ENCODE measurements around the gene TBL1X.
"Not testable (repeated sequence)": the region's sequence is repeated elsewhere in the genome, so short reads cannot be mapped to it uniquely, and the experiment has no call there.

TBL1X gene

DNA sequence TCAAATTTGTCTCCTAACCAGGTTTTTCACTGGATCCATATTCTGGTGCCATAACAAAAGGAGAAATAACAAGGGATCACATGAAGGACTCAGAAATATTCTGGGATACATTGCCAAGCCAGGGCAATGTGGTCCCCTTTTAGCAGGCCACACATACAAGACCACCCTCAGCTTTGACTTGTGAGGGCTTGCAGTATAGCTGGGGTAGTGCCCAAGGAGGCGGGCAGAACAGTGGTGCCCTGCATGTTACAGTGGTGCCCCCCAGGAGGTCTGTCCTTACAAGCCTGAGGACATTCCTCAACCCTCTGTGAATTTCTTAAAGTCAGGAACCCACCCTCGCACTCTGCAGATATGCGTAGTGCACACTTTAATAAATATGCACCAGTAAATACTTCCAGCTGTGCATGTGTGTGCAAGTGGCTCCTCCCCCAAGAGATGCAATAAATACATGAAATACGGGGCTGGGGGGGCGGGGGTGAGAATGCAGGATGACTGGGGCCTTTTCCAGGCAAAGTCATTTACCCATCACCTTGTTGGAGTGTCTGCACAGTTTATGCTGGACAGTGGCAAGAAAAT is 34.4 kb upstream of the TBL1X start:
- no peak overlapping the region for H3K4me3 ChIP-seq (ENCODE audit: low read depth, low read length)
- no peak for DNase-seq (ENCODE audit: low read depth, low spot score)
- TF ChIP-seq CTCF (IDR thresholded peaks at IDR 0.05; ENCODE audit: low read depth, low read length): no peak
- in situ Hi-C loops (cut with HindIII; ENCODE audit: low sequenced_read_pairs): no loop called here

- in situ Hi-C loops (cut with HindIII; ENCODE audit: low sequenced_read_pairs): no loop called here
- DNase-seq (ENCODE audit: low read depth, low spot score): no peak
- no peak overlapping the region for H3K4me3 ChIP-seq (ENCODE audit: low read depth, low read length)
- no peak for TF ChIP-seq CTCF (IDR thresholded peaks at IDR 0.05; ENCODE audit: low read depth, low read length)
These were observed 33.6 kb upstream of the TBL1X start for GRCh38 chrX:9431281-9431680.

GRCh38 chrX:9433596-9433995 is 31.3 kb upstream of the TBL1X start:
- peak; percentile 48 for DNase-seq (ENCODE audit: low read depth, low spot score)
- TF ChIP-seq CTCF (IDR thresholded peaks at IDR 0.05; ENCODE audit: low read depth, low read length): no peak
- in situ Hi-C loops (cut with HindIII; ENCODE audit: low sequenced_read_pairs): no loop called here
- no peak overlapping the region for H3K4me3 ChIP-seq (ENCODE audit: low read depth, low read length)

DNA sequence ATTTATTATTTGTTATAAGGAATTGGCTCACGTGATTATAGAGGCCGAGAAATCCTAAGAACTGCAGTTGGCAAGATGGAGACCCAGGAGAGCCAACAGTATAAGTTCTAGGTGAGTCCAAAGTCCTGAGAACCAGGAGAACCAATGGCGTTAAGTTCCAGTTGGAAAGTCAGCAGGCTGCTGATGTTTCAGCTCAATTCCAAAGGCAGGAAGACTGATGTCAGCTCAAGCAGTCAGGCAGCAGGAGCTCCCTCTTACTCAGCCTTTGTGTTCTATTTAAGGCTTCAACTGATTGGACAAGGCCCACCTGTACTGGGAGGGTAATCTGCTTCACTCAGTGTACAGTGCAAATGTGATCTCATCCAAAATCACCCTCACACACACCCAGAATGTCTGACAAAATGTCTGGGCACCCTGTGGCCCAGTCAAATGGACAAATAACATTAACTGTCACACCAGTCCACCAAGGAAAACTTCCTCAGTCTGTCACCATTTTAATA is 30.8 kb upstream of the TBL1X start:
- DNase-seq (ENCODE audit: low read depth, low spot score): no peak
- TF ChIP-seq CTCF (IDR thresholded peaks at IDR 0.05; ENCODE audit: low read depth, low read length): no peak
- H3K4me3 ChIP-seq (ENCODE audit: low read depth, low read length): no peak overlapping the region
- in situ Hi-C loops (cut with HindIII; ENCODE audit: low sequenced_read_pairs): no loop called here

DNA sequence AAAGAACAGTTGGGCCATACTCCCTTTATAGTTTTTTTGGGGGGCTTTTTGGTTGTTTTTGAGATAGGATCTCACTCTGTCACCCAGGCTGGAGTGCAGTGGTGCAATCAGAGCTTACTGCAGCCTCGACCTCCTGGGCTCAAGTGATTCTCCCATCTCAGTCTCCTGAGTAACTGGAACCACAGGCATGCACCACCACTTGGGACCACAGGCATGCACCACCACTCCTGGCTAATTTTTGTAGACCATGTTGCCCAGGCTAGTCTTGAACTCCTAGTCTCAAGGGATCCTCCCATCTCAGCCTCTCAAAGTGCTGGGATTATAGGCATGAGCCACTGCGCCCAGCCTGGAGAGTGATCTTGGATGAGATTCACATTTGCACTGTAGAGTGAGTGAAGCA is 29.8 kb upstream of the TBL1X start:
- DNase-seq (ENCODE audit: low read depth, low spot score); H3K4me3 ChIP-seq (ENCODE audit: low read depth, low read length); in situ Hi-C loops (cut with HindIII; ENCODE audit: low sequenced_read_pairs): not testable (repeated sequence)

DNA sequence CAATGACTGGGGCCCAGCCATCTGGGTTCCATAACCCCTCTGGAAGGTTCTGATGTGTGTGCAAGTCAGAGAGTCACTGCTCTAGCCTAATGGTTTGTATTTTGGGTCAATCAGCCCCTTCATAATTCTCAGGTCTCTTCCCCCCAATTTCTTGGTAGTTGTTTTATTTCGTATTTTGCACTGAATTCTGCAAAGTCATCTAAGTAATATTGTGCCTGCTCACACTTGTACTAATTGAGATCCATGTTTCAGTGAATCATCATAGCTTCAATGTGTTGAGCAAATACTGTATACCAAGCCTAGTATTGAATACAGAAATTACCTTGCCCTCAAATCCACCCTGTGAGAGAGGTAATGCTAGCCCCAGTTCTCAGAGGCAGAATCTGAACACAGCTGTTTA is 28.0 kb upstream of the TBL1X start:
- H3K4me3 ChIP-seq (ENCODE audit: low read depth, low read length): no peak overlapping the region
- no peak for DNase-seq (ENCODE audit: low read depth, low spot score)
- in situ Hi-C loops (cut with HindIII; ENCODE audit: low sequenced_read_pairs): no loop called here
- TF ChIP-seq CTCF (IDR thresholded peaks at IDR 0.05; ENCODE audit: low read depth, low read length): no peak

DNA sequence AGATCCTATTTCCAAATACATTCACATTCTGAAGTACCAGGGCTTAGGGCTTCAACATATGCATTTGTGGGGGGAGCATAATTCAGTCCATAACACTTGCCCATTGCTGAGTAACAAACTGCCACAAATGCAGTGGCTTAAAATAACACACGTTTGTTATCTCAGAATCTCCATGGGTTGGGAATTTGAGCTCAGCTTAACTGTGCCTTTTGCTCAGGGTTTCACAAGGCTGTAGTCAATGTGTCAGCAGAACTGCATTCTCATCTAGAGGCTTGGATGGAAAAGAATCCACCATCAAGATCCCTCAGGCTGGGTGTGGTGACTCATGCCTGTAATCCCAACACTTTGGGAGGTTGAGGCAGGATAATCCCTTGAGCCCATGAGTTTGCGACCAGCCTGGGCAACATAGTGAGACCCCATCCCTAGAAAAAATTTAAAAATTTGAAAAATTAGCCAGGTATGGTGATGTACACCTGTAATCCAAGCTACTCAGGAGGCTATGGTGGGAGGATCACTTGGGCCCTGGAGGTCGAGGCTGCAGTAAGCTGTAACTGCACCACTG is 25.8 kb upstream of the TBL1X start:
- H3K4me3 ChIP-seq (ENCODE audit: low read depth, low read length): no peak overlapping the region
- in situ Hi-C loops (cut with HindIII; ENCODE audit: low sequenced_read_pairs): no loop called here
- TF ChIP-seq CTCF (IDR thresholded peaks at IDR 0.05; ENCODE audit: low read depth, low read length): no peak
- no peak for DNase-seq (ENCODE audit: low read depth, low spot score)

Measured in astrocyte of the spinal cord (primary cell).